NCI-H2107 treated with DMSO at 0.1 percent for 48 hours (cell line): ENCODE data around the gene ATP9A.
"Not testable (repeated sequence)": the region's sequence is repeated elsewhere in the genome, so short reads cannot be mapped to it uniquely, and the experiment has no call there.

ENCODE experiments used
- DNase-seq: peaks from one replicate; lab custom pipeline; 2025; ENCODE audit not compliant: unreplicated experiment; lab: John Stamatoyannopoulos, UW

The ATP9A gene

GRCh38 chr20:51579137-51579536 is 189.1 kb downstream of the ATP9A start:
- DNase-seq, result no peak

- no peak for DNase-seq
Measured at GRCh38 chr20:51578145-51578459, 190.1 kb downstream of the ATP9A start.

GRCh38 chr20:51577432-51578144 is 190.6 kb downstream of the ATP9A start:
- DNase-seq, result no peak

- no peak for DNase-seq
Measured at GRCh38 chr20:51575486-51575885, 192.7 kb downstream of the ATP9A start.

GRCh38 chr20:51574248-51575033 is 193.7 kb downstream of the ATP9A start:
- no peak for DNase-seq

GRCh38 chr20:51573576-51574243 is 194.5 kb downstream of the ATP9A start:
- DNase-seq, result no peak

- no peak for DNase-seq
Measured at GRCh38 chr20:51571460-51571794, 196.8 kb downstream of the ATP9A start.

GRCh38 chr20:51570739-51571459 is 197.3 kb downstream of the ATP9A start:
- DNase-seq, result no peak

GRCh38 chr20:51569815-51570738 is 198.1 kb downstream of the ATP9A start:
- DNase-seq, result no peak

GRCh38 chr20:51568533-51568932 is 199.7 kb downstream of the ATP9A start:
- not testable (repeated sequence) for DNase-seq

- no peak for DNase-seq
Measured at GRCh38 chr20:51567622-51568021, 200.6 kb downstream of the ATP9A start.

GRCh38 chr20:51566594-51566993 is 201.6 kb downstream of the ATP9A start:
- DNase-seq, result no peak

GRCh38 chr20:51565298-51566144 is 202.7 kb downstream of the ATP9A start:
- no peak for DNase-seq

- DNase-seq, result no peak
Measured at GRCh38 chr20:51563486-51564332, 204.5 kb downstream of the ATP9A start.

GRCh38 chr20:51563174-51563485 is 205.1 kb downstream of the ATP9A start:
- no peak for DNase-seq

- no peak for DNase-seq
Measured at GRCh38 chr20:51562332-51563173, 205.6 kb downstream of the ATP9A start.

GRCh38 chr20:51562027-51562331 is 206.2 kb downstream of the ATP9A start:
- no peak for DNase-seq
